Tibial nerve (tissue), 4 donors: ENCODE measurements around the gene ITIH3. TPM values are rescaled to one million over a fixed set of nuclear protein-coding genes. Genes with fewer than 3 reads are reported as not detected.

Source experiments
- DNase-seq, 2 donors: peaks; one replicate each; pipeline ENCODE4 v3.0.0-alpha.2; 2019; ENCODE audit warnings: low spot score in 2 of 2
- H3K27ac ChIP-seq, 4 donors: fragments of 200-600 bp; sonication (generic) in 3 of 4; one replicate each; pipeline ENCODE4 v1.5.1; 2017 to 2019; ENCODE audit warnings: mild to moderate bottlenecking in 1 of 4
- H3K27me3 ChIP-seq, 2 donors: fragments of 200-600 bp; sonication (generic) in 1 of 2; one replicate each; pipeline versions ENCODE4 v1.5.1 to v1.6.0; 2017 to 2019
- H3K36me3 ChIP-seq, 3 donors: fragments of 200-600 bp; sonication (generic); one replicate each; pipeline ENCODE4 v1.5.1; 2018 to 2019
- H3K4me1 ChIP-seq, 4 donors: fragments of 200-600 bp; sonication (generic) in 3 of 4; one replicate each; pipeline ENCODE4 v1.5.1; 2017 to 2019
- H3K4me3 ChIP-seq, 4 donors: fragments of 200-600 bp; sonication (generic) in 3 of 4; one replicate each; pipeline ENCODE4 v1.5.1; 2017 to 2019; ENCODE audit warnings: mild to moderate bottlenecking in 1 of 4, moderate library complexity in 1 of 4
- H3K9me3 ChIP-seq, 4 donors: fragments of 200-600 bp; sonication (generic) in 3 of 4; one replicate each; pipeline ENCODE4 v1.5.1; 2017 to 2019
- CTCF ChIP-seq, 5 experiments: fragments of 200-600 bp in 3 of 5; fragments of 450-650 bp in 2 of 5; sonication (generic) in 3 of 5; IDR thresholded peaks; one replicate each; pipeline ENCODE4 v1.5.1; 2016 to 2019; ENCODE audit warnings: antibody characterized with exemption in 5 of 5, mild to moderate bottlenecking in 3 of 5, moderate library complexity in 2 of 5
- EP300 ChIP-seq, 2 donors: sonication (generic); formaldehyde crosslinking; IDR thresholded peaks; one replicate each; pipeline ENCODE4 v1.6.1; 2017; ENCODE audit warnings: antibody characterized with exemption in 2 of 2, mild to moderate bottlenecking in 1 of 2
- POLR2A ChIP-seq, 2 donors: fragments of 450-650 bp; IDR thresholded peaks; one replicate each; pipeline ENCODE4 v1.6.1; 2017; ENCODE audit warnings: antibody characterized with exemption in 2 of 2, mild to moderate bottlenecking in 2 of 2, moderate library complexity in 2 of 2
- WGBS, 2 donors: methylation state at CpG; one replicate each; pipeline ENCODE4 v1.1.5; 2018; 5-methylcytosine and 5-hydroxymethylcytosine counted together
- total RNA-seq, 4 donors: library from RNA; depleted of rRNA; stranded (reverse); fragments of >200 nt; gene quantifications; one replicate each; pipeline ENCODE4 v1.1.0, GENCODE V29; 2016

The ITIH3 gene
- total RNA-seq, 4 donors from 2014 or later = 9.4 to 29.6 (median 20.1) TPM

DNA sequence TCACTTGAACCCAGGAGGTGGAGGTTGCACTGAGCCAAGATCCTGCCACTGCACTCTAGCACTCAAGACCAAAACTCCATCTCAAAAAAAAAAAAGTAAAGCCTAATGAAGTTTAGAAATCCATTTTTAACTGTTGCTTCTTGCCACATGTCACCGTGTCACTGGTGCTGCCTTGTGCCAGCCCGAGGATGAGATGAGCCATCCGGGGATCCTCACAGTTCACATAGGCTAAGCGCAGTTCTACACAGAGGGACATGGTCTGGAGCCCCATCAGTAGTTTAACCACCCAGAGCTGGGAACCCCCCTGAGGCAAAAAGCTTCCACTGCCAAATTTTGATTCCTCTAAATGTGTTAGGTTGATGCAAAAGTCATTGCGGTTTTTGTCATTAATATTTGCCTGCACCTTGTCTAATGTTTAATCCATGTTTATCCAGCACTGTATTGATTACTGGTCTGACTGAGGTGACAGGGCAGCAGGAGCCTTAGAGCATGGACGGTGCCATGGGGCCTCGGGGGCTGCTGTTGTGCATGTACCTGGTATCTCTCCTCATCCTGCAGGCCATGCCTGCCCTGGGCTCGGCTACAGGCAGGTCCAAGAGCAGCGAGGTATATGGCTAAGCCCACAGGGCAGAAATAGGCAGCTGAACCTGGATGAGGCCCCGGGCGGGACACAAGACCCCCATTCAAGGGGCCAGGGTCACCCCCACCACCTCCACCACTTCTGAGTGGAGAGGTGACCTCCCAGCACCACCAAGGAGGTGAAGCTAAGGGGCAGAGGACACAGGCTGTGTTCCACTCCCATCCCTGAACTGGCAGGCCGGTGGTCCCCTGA lies 17.3 kb upstream of the ITIH3 start, which contains the start of gene ITIH1:
ITIH1 (plus strand) TSS at position 473 of the 832 bp plus-strand sequence; CDS start at position 490, 17 bp downstream.
- no peaks in the 10 kb centered on the region for H3K9me3 ChIP-seq
- no peaks in the 10 kb centered on the region for H3K27me3 ChIP-seq
- DNase-seq = no peak
- H3K4me1 ChIP-seq = no peaks in the 10 kb centered on the region
- H3K27ac ChIP-seq = no peak within 1 kb of the TSS
- TF ChIP-seq POLR2A (IDR thresholded peaks at IDR 0.05) (no peak), CTCF (IDR thresholded peaks at IDR 0.05) (no peak), EP300 (IDR thresholded peaks at IDR 0.05) (no peak)
- 78 to 85% methylated on average over 9 to 12 of the region's 12 CpGs for WGBS, 2 donors
- no peaks in the 10 kb centered on the region for H3K36me3 ChIP-seq
- H3K4me3 ChIP-seq = no peak within 1 kb of the TSS

GRCh38 chr3:52777959-52778805 lies 16.4 kb upstream of the ITIH3 start:
- no peaks in the 10 kb centered on the region for H3K36me3 ChIP-seq
- 78 to 87% methylated on average over 15 to 17 of the region's 17 CpGs for whole genome bisulfite sequencing, 2 donors
- no peaks in the 10 kb centered on the region for H3K4me1 ChIP-seq
- no peak overlapping the region for H3K27ac ChIP-seq
- H3K4me3 ChIP-seq = no peak overlapping the region
- H3K27me3 ChIP-seq = no peaks in the 10 kb centered on the region
- DNase-seq = peak in 1 of 2 donors; percentile 8
- no peaks in the 10 kb centered on the region for H3K9me3 ChIP-seq
- TF ChIP-seq POLR2A (IDR thresholded peaks at IDR 0.05) (no peak), EP300 (IDR thresholded peaks at IDR 0.05) (no peak), CTCF (IDR thresholded peaks at IDR 0.05) (no peak)

GRCh38 chr3:52779011-52779836 lies 15.4 kb upstream of the ITIH3 start:
- Histone ChIP-seq H3K4me1 (no peaks in the 10 kb centered on the region), H3K4me3 (no peak overlapping the region), H3K36me3 (no peaks in the 10 kb centered on the region), H3K9me3 (no peaks in the 10 kb centered on the region), H3K27ac (no peak overlapping the region), H3K27me3 (no peaks in the 10 kb centered on the region)
- no peak for TF ChIP-seq POLR2A (IDR thresholded peaks at IDR 0.05)
- no peak for TF ChIP-seq EP300 (IDR thresholded peaks at IDR 0.05)
- TF ChIP-seq CTCF (IDR thresholded peaks at IDR 0.05) = no peak
- WGBS, 2 donors = 72 to 85% methylated on average over 10 to 11 of the region's 11 CpGs
- DNase-seq = peak in 1 of 2 donors; percentile 6

GRCh38 chr3:52779837-52780585 lies 14.6 kb upstream of the ITIH3 start:
- H3K4me3 ChIP-seq = no peak overlapping the region
- DNase-seq = peak in 1 of 2 donors; percentile 10
- TF ChIP-seq POLR2A (IDR thresholded peaks at IDR 0.05) (no peak), EP300 (IDR thresholded peaks at IDR 0.05) (no peak), CTCF (IDR thresholded peaks at IDR 0.05) (no peak)
- H3K27ac ChIP-seq = no peak overlapping the region
- H3K9me3 ChIP-seq = no peaks in the 10 kb centered on the region
- no peaks in the 10 kb centered on the region for H3K36me3 ChIP-seq
- H3K27me3 ChIP-seq = no peaks in the 10 kb centered on the region
- WGBS, 2 donors = 86 to 93% methylated on average over 8 of the region's 8 CpGs
- H3K4me1 ChIP-seq = no peaks in the 10 kb centered on the region
